Measurements from ENCODE around the gene IL4R. TPM values are rescaled to one million over a fixed set of nuclear protein-coding genes. Genes with fewer than 3 reads are reported as not detected.

IL4R gene
- total and polyA plus RNA-seq, 2 experiments from 2014 or later: 6.4 to 17.6 TPM

- TF ChIP-seq REST (IDR thresholded peaks at IDR 0.05; ENCODE audit: unreplicated experiment) (no peak), CREB1 (CRISPR knock-in tag; IDR thresholded peaks at IDR 0.05; ENCODE audit: low read depth) (no peak), ETS1 (IDR thresholded peaks at IDR 0.05) (no peak), CTCF (conservative IDR thresholded peaks at IDR 0.05; ENCODE audit: low read depth in 2 of 2) (no peak), ZNF331 (CRISPR knock-in tag; IDR thresholded peaks at IDR 0.05; ENCODE audit: low read depth) (no peak), ZNF114 (CRISPR knock-in tag; IDR thresholded peaks at IDR 0.05) (no peak), POLR2AphosphoS5 (IDR thresholded peaks at IDR 0.05; ENCODE audit: low read depth) (no peak), NANOG (IDR thresholded peaks at IDR 0.05; ENCODE audit: borderline replicate concordance) (no peak), STAT1 (IDR thresholded peaks at IDR 0.05; ENCODE audit: unreplicated experiment) (no peak), EZH2 (IDR thresholded peaks at IDR 0.05; ENCODE audit: low read depth, unreplicated experiment) (no peak), JUNB (IDR thresholded peaks at IDR 0.05; ENCODE audit: unreplicated experiment) (no peak)
These were observed 4.8 kb downstream of the IL4R start (continued) for GRCh38 chr16:27318392-27319256.

Measured in GM23338 (cell line).